Type B pancreatic cell (in vitro differentiated cells): ENCODE results near the gene SETD1A. TPM values are rescaled to one million over a fixed set of nuclear protein-coding genes. Genes with fewer than 3 reads are reported as not detected.

Experiments
- DNase-seq: peaks from one replicate; pipeline ENCODE4 v3.0.0; 2021; ENCODE audit warnings: mixed read lengths; ENCODE audit not compliant: unreplicated experiment; ENCODE audit errors: extremely low spot score
- H3K27ac Mint-ChIP-seq: 2 replicates; pipeline ENCODE4 v1.8.0; 2021; ENCODE audit warnings: mild to moderate bottlenecking, mixed read lengths
- H3K27me3 Mint-ChIP-seq: 2 replicates; pipeline ENCODE4 v1.8.0; 2021; ENCODE audit warnings: mixed read lengths
- H3K36me3 Mint-ChIP-seq: 2 replicates; pipeline ENCODE4 v1.8.0; 2021; ENCODE audit warnings: mixed read lengths
- H3K4me1 Mint-ChIP-seq: one replicate; pipeline ENCODE4 v1.8.0; 2021; ENCODE audit warnings: mixed read lengths; ENCODE audit not compliant: unreplicated experiment
- H3K4me3 Mint-ChIP-seq: 2 replicates; pipeline ENCODE4 v1.8.0; 2021; ENCODE audit warnings: mild to moderate bottlenecking, mixed read lengths
- H3K9me3 Mint-ChIP-seq: 2 replicates; pipeline ENCODE4 v1.8.0; 2021; ENCODE audit warnings: mixed read lengths
- long read RNA-seq: library from polyadenylated mRNA; unstranded; transcript quantifications from one replicate; pipeline ENCODE4 v2.0.0, GENCODE V29; 2020
- total RNA-seq: library from RNA; stranded (reverse); gene quantifications from 2 replicates; pipeline ENCODE4 v1.2.1, GENCODE V29; 2021; ENCODE audit warnings: low replicate concordance
- TF ChIP-seq, protein P1 (sequence below): fragments of 200-600 bp; sonication (generic); conservative IDR thresholded peaks from 2 replicates; pipeline ENCODE4 v1.5.0; 2021; ENCODE audit warnings: antibody characterized with exemption, mild to moderate bottlenecking

SETD1A gene
- total RNA-seq: 19.3 and 25.0 TPM in 2 replicates
- long read RNA-seq, partial matches to known transcripts: 0 of 1 reads
- long read RNA-seq, other reads (novel, unspliced or antisense): 1 of 1 reads

DNA sequence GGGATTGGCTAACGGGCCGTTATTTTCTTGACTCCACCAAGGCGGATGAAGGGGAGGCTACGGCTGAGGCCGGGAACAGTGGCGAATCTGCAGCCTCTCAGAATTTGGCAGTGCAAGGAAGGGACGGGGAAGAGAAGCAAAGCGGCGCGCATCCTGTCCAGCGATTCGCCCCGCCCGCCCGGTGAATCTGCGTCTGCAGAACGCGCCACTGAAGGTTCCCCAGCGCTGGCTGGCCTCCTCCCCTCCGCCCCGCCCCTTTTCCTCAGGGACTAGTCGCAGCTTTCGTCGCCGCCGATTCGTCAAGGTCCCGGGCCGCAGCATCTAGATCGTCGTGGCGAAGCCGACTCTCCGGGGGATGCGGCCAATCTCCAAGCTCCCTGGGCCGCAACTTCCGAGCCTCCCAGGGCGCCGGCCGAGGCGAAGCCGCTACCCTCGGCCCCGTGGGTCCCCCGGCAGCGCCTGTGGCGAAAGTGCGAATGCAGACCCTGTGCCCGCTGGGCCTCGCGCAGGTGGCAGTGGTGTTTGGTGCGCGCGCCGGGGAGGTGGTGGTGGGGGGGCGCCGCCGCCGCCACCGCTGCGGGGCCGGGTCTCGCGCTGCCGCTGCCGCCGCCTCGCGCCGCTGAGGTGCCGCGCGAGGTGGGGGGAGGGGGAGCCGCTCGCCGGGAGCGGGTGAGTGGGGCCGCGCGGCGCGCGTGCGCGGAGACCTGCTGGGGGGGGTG, at the start of gene SETD1A:
Gene SETD1A, plus strand, starts transcription at position 299 of the 719 bp plus-strand sequence. CDS start 978 bp downstream, outside the sequence.
- no peaks in the 10 kb centered on the region for H3K9me3 Mint-ChIP-seq

DNA sequence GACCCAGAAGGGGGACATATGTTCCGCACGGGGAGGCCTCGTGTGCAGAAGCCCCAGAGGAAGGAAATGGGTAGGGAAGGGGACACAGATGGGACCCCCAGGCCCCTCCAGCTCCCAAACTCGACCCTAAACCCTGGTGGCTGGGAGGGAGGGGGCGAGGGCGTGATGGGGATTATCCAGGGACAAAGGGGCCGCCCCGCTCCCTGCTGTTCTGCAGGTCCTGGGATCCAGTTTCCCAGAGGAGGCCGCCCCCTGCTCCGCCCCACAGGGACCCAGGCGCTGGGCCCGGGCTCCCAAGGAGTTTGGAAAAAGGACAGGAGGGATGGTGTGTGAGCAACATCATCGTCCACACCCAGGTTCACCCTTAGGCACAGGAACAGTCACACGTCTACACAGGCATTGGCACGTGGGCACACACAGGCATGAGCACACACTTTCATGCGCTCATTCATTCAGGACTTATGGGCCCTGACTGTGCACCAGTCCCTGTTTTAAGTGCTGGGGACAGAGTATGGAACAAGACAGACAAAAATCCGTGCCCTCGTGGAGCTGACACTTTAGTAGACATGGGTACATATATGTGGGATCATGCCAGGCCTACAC, 47.0 kb upstream of the SETD1A start:
- Mint-ChIP-seq H3K9me3 (no peaks in the 10 kb centered on the region), H3K36me3 (no peaks in the 10 kb centered on the region), H3K4me3 (no peak overlapping the region), H3K27me3 (no peaks in the 10 kb centered on the region), H3K27ac (no peak overlapping the region), H3K4me1 (peaks cover 4% of the 10 kb centered on the region)
- TF ChIP-seq, protein P1, sequence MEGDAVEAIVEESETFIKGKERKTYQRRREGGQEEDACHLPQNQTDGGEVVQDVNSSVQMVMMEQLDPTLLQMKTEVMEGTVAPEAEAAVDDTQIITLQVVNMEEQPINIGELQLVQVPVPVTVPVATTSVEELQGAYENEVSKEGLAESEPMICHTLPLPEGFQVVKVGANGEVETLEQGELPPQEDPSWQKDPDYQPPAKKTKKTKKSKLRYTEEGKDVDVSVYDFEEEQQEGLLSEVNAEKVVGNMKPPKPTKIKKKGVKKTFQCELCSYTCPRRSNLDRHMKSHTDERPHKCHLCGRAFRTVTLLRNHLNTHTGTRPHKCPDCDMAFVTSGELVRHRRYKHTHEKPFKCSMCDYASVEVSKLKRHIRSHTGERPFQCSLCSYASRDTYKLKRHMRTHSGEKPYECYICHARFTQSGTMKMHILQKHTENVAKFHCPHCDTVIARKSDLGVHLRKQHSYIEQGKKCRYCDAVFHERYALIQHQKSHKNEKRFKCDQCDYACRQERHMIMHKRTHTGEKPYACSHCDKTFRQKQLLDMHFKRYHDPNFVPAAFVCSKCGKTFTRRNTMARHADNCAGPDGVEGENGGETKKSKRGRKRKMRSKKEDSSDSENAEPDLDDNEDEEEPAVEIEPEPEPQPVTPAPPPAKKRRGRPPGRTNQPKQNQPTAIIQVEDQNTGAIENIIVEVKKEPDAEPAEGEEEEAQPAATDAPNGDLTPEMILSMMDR: no peak
- DNase-seq: no peak

More for the DNA sequence above, at the start of gene SETD1A:
- peak; percentile 96 for DNase-seq
- Mint-ChIP-seq H3K27ac (peak within 1 kb of the TSS; percentile 99), H3K4me3 (peak within 1 kb of the TSS; percentile 97), H3K27me3 (no peaks in the 10 kb centered on the region), H3K36me3 (peaks cover 5% of the 10 kb centered on the region), H3K4me1 (peaks cover 10% of the 10 kb centered on the region)
- TF ChIP-seq, protein P1: peak; percentile 28

DNA sequence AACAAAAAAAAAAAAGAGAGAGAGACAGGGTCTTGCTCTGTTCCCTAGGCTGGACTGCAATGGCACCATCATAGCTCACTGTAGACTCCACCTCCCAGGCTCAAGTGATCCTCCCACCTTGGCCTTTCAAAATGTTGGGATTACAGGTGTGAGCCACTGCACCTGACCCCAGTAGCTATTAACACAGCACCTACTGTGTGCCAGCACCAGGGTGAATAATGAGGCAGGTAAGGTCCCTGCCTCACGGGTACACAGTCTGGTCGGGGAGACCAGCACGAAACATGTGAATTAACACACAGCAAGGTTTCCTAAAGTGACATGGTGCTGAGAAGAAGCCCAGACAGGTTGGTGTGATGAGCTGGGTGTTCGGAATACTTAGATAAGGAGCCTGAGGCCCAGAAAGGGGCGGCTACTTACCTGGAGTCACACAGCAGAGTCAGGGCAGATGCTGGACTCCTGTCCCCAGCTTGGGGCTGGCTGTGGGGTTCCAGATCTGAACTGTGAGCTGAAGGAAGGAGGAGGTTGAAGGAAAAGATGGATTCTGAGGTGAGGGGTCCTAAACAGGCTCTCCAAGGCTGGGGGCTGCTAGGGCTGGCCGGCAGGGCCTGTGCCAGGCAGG, 44.7 kb upstream of the SETD1A start:
- Mint-ChIP-seq H3K9me3 (no peaks in the 10 kb centered on the region), H3K27ac (no peak overlapping the region), H3K4me3 (no peak overlapping the region), H3K27me3 (no peaks in the 10 kb centered on the region), H3K36me3 (no peaks in the 10 kb centered on the region), H3K4me1 (peaks cover 4% of the 10 kb centered on the region)
- TF ChIP-seq, protein P1: no peak
- no peak for DNase-seq

DNA sequence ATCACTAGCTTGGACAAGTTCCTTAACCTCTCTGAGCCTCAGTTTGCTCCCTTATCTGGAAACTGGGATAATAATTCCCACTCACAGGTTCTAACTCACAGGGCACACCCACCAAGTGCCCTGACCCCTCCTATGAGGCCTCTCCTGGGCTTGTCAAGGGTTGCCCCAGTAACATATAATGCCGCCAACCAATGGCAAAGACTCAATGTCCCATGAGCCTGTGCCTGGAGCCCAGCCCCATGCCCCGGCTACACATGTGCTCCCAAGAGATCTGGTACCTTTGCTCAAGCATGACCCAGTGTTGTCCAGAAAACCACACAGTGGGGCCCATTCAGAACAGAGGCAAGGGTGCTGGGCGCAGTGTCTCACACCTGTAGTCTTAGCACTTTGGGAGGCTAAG, 42.7 kb upstream of the SETD1A start:
- Mint-ChIP-seq H3K27ac (no peak overlapping the region), H3K4me1 (no peaks in the 10 kb centered on the region), H3K36me3 (no peaks in the 10 kb centered on the region), H3K9me3 (no peaks in the 10 kb centered on the region), H3K4me3 (no peak overlapping the region), H3K27me3 (no peaks in the 10 kb centered on the region)
- no peak for DNase-seq
- TF ChIP-seq, protein P1: no peak

DNA sequence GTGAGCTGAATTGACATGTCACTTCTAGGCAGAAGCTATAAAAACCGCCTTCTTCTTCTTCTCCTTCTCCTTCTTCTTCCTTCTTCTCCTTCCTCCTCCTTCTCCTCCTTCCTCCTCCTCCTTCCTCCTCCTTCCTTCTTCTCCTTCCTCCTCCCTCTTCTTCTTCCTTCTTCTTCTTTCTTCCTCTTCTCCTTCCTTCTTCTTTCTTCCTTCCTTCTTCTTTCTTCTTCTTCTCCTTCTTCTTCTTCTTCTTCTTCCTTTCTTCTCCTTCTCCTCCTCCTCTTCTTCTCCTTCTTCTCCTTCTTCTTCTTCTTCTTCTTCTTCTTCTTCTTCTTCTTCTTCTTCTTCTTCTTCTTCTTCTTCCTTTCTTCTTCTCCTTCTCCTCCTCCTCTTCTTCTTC, 38.9 kb upstream of the SETD1A start:
- H3K4me3 Mint-ChIP-seq: no peak overlapping the region
- H3K27ac Mint-ChIP-seq: no peak overlapping the region
- H3K9me3 Mint-ChIP-seq: no peaks in the 10 kb centered on the region
- DNase-seq: no peak
- H3K36me3 Mint-ChIP-seq: no peaks in the 10 kb centered on the region
- no peaks in the 10 kb centered on the region for H3K27me3 Mint-ChIP-seq
- no peaks in the 10 kb centered on the region for H3K4me1 Mint-ChIP-seq
- TF ChIP-seq, protein P1: no peak
